Right hindlimb (tissue), 1 donor: Measurements from ENCODE around the gene ZNF77.
"Not testable (repeated sequence)": the region's sequence is repeated elsewhere in the genome, so short reads cannot be mapped to it uniquely, and the experiment has no call there.

Source experiments
- DNase-seq: peaks from one replicate; pipeline ENCODE4 v3.0.0-alpha.2; 2018

Gene ZNF77

GRCh38 chr19:2969104-2969504 lies 24.3 kb upstream of the ZNF77 start:
- DNase-seq, result peak; percentile 83

DNA sequence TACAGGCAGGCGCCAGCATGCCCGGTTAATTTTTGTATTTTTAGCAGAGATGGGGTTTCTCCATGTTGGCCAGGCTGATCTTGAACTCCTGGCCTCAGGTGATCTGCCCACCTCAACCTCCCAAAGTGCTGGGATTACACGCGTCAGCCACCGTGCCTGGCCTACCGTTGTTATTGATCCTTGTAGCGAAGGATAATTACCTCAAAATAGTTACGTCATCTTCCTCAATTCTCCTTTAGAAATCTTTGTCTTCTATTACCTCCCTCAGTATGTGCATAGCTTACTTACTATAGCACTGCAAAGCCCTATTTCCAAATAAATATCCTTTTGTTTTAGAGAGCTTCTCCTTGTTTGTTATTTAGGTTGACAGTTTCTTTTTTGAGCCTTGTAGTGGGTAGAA lies 23.2 kb upstream of the ZNF77 start:
- DNase-seq, result no peak

GRCh38 chr19:2964874-2965273 lies 20.1 kb upstream of the ZNF77 start:
- DNase-seq, result no peak

- DNase-seq, result not testable (repeated sequence)
These were observed 18.9 kb upstream of the ZNF77 start for GRCh38 chr19:2963631-2964030.

DNA sequence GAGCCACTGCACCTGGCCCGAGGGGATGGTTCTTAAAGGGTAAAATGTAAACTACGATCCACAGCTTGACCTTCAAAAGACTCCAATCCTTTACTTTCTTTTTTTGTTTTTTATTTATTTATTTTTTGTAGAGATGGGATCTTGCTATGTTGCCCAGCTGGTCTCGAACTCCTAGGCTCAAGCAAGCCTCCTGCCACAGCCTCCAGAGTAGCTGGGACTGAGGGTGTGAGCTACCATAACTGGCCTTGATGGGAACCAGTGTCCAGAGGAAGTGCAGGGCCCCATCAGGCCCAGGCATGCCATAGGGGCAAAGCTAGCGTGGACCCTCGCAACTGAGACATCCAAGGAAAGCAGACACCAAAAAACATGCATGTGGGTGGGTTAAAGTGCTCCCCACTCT lies 18.4 kb upstream of the ZNF77 start:
- DNase-seq, result no peak

GRCh38 chr19:2962018-2962670 lies 17.4 kb upstream of the ZNF77 start:
- peak; percentile 67 for DNase-seq

- DNase-seq, result no peak
These were observed 15.3 kb upstream of the ZNF77 start for GRCh38 chr19:2960120-2960519.

GRCh38 chr19:2957160-2957559 lies 12.4 kb upstream of the ZNF77 start:
- no peak for DNase-seq

- no peak for DNase-seq
These were observed 8.2 kb upstream of the ZNF77 start for GRCh38 chr19:2952953-2953481.

DNA sequence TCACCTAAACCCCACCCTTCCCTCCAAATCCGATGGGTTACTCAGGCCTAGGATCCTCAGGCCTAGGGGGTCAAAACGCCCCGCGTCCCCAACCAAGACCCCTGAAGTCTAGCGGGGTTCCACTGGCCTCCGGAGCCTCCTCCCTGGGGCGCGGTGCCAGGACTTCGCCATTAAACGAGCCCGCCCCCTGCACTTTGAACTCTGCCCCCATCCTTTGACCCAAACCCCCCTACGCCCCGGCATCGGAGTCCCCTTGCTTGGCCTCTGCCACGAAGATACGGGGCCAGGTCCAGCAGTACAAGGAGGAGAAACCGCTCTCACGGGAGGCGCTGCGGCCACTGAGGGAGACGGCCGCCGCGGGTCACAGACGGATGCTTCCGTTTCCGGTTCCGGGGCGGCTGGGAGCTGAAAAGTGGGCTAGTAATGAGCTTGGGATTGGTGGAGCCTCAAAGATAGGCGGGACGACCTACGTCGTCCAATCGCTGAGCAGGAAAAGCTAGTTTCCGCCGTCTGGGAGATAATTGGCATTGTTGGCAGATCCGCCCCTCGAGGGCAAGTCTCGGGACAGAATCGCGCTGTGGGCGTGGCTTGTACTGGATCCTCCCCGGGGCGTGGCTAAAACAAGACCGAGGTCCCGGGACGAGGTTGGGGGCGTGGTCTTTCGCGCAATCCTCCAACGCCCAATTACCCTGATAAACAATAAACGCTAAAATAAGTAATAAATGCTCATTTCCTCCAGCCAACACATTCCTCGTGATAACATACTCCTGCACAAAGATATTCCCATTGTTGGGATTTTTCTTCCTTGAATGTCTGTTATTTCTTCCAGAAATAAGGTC lies 5.7 kb upstream of the ZNF77 start:
- DNase-seq, result peak; percentile 100

DNA sequence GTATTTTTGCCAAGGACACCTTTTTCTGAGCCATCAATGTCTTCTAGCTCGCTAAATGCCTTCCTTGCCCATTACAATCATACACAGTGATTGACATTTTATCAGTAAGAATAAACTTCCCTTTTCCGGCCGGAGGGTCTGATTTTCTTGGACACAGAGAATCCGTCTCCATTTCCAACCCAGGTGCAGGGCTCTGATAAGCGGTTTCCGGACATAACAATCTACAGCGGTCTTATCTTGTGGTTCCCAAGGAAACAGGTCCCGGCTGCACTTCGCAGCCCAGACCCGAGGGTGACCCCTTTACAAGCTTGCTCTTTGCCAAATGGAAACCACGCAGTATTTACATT lies 5.1 kb upstream of the ZNF77 start:
- no peak for DNase-seq

GRCh38 chr19:2945575-2946184 lies 909 bp upstream of the ZNF77 start:
- DNase-seq, result no peak

DNA sequence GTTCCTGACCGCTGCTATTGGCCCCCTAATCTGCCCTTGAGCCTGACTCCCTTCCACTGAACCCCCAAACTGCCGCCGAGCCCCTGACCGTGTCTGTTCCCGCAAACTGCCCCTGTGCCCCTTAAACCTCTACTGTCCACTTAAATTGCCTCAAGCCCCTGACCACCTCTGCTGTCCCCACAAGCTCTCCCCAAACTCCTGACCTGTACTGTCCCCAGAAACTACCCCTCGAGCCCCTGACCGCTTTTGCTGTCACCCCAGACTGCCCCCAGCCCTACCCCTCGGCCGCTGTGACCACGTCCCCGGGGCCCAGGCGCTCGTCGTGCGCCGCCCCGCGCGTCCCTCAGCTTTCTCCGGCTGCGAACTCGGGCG lies 382 bp downstream of the ZNF77 start:
- DNase-seq, result no peak

GRCh38 chr19:2942928-2943640 lies 1.7 kb downstream of the ZNF77 start:
- DNase-seq, result no peak

DNA sequence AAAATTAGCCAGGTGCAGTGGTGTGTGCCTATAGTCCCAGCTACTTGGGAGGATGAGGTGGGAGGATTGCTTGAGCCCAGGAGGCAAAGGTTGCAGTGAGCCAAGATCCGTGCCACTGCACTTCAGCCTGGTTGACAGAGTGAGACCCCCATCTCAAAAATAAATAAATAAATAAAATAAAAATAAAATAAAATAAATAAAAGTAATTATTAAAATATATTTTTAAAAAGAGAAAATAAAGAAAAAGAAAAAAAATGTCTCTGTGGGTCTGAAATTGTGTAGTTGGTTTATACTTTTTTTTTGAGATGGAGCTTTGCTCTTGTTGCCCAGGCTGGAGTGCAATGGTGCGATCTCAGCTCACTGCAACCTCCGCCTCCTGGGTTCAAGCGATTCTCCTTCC lies 8.9 kb downstream of the ZNF77 start:
- DNase-seq, result not testable (repeated sequence)

GRCh38 chr19:2933490-2933910 lies 11.3 kb downstream of the ZNF77 start:
- DNase-seq, result no peak

GRCh38 chr19:2927032-2927430 lies 17.7 kb downstream of the ZNF77 start:
- no peak for DNase-seq

DNA sequence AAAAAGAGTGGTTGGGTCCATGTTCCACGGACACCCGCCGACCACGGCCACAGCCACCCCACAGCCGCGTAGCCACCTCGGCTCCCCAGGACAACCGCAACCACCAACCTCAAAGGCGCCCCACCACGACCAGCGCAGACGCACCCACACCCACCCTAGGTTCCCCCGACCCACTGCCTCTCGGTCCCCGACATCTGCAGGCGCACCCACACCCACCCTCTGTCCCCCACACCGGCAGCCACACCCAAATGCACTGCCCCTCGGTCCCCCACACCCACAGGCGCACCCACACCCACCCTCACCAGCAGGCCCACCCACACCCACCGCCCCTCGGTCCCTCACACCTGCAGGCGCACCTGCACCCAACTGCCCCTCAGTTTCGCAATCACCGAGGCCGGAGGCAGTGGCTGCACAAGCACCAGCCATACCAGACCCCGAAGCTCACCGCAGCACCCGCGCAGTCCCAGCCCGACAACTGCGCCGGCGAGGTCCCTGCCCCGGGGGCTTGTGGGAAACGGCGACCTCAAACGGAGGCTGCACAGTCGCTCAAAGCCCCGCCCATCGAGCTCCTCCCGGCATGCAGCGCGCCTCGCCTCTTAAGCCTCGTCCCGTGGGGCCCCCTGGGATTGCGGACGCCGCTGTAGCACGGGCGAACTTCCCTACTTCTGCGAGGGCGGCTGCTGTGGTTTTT lies 18.3 kb downstream of the ZNF77 start:
- no peak for DNase-seq

DNA sequence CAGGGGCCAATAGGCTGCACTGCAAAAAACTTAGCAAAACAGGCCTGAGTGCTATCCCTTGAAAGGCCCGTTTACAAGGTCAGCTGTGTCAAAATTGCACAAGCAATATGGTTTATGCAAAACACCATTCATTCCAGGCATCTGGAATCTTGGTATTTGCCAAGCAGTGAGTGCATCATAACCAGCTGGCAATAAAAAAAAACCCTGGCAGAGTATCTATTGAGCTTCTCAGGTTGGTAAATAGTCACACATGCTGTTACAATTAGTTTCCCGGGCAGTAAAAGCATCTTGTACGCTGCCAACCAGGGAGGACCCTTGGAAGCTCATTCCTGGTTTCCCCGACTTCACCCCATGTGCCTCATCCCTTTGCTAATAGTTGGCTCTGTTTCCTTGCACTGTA lies 21.3 kb downstream of the ZNF77 start:
- peak; percentile 55 for DNase-seq

DNA sequence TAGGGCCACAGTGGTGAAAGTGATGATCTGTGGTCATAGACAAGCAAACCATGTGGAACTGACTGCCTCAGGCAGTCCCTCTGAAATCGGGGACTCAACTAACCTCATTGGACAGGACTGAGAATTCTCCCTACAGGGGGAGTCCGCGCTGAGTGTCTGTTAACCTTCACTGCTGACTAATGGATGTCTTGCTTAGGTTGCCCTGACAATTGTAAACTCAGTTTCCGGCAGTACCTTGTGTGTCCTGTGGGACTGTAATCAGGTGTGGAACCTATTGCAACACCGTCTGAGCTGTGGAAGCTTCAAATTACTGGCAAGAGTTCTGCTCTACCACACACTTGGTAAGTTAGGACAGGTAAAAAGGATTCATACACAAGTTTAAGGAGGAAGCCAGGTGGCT lies 21.8 kb downstream of the ZNF77 start:
- no peak for DNase-seq

- no peak for DNase-seq
These were observed 27.2 kb downstream of the ZNF77 start for GRCh38 chr19:2917275-2918184.

DNA sequence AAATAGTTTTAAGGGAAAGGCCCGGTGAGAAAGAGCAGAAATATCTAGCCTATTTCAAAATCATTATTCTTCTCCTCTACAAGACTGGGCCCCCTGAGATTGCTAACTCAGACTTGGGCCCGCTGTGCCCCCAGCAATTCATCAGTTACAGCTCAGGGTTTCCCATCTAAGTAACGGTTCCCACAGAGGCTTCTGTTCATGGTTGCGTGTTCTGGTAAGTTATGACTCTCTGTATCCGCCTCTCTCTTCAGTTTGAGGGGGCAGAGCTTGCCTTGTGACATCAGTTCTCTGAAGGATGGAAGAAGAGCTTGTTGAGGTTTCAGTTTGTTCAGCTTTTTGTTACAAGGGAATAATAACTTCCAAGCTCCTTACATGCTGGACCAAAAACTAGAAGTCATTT lies 32.5 kb downstream of the ZNF77 start:
- DNase-seq, result no peak
